C4-2B (cell line): ENCODE results near the gene FAM53B.

Experiments used
- H3K27ac ChIP-seq: fragments of 450-650 bp; 2 replicates; pipeline ENCODE4 v1.5.1; 2017
- CTCF ChIP-seq: fragments of 450-650 bp; conservative IDR thresholded peaks from 2 replicates; pipeline ENCODE4 v1.5.1; 2017; ENCODE audit warnings: mild to moderate bottlenecking
- ZFX ChIP-seq: fragments of 450-650 bp; IDR thresholded peaks from 2 replicates; pipeline ENCODE4 v1.6.1; 2017

Gene FAM53B

GRCh38 chr10:124654686-124655085, 89.5 kb downstream of the FAM53B start:
- TF ChIP-seq CTCF (no peak), ZFX (no peak)
- H3K27ac ChIP-seq: no peak overlapping the region

GRCh38 chr10:124653811-124654651, 90.1 kb downstream of the FAM53B start:
- H3K27ac ChIP-seq: no peak overlapping the region
- TF ChIP-seq ZFX: no peak
- TF ChIP-seq CTCF: no peak

GRCh38 chr10:124653311-124653710, 90.9 kb downstream of the FAM53B start:
- no peak for TF ChIP-seq ZFX
- no peak for TF ChIP-seq CTCF

GRCh38 chr10:124652701-124653100, 91.5 kb downstream of the FAM53B start:
- TF ChIP-seq CTCF (no peak), ZFX (no peak)
- no peak overlapping the region for H3K27ac ChIP-seq

More at GRCh38 chr10:124653311-124653710, 90.9 kb downstream of the FAM53B start:
- H3K27ac ChIP-seq: no peak overlapping the region

GRCh38 chr10:124652200-124652599, 92.0 kb downstream of the FAM53B start:
- H3K27ac ChIP-seq: no peak overlapping the region
- no peak for TF ChIP-seq CTCF
- no peak for TF ChIP-seq ZFX

GRCh38 chr10:124651402-124651891, 92.7 kb downstream of the FAM53B start:
- TF ChIP-seq ZFX (no peak), CTCF (no peak)
- no peak overlapping the region for H3K27ac ChIP-seq

GRCh38 chr10:124650820-124651401, 93.3 kb downstream of the FAM53B start:
- H3K27ac ChIP-seq: no peak overlapping the region
- TF ChIP-seq ZFX: no peak
- TF ChIP-seq CTCF: no peak
